Calu3 (cell line): Measurements from ENCODE around the gene MUL1. TPM values are rescaled to one million over a fixed set of nuclear protein-coding genes. Genes with fewer than 3 reads are reported as not detected.

Experiments used
- BruUV-seq: library from RNA; stranded (reverse); fragments of 400-500 nt; replicated peaks from 2 replicates; lab custom pipeline; 2021; lab: Mats Ljungman, UMichigan
- CTCF ChIA-PET: fragments of 300-600 bp; sonication (Branson Sonifier 250); formaldehyde crosslinking; loops from one replicate; lab custom pipeline; 2022; ENCODE audit warnings: antibody characterized with exemption; lab: Charles Lee
- DNase-seq: peaks from one replicate; pipeline ENCODE4 v3.0.0; 2022
- H3K27ac Mint-ChIP-seq: one replicate; pipeline ENCODE4 v1.8.0; 2022; ENCODE audit warnings: mixed read lengths; ENCODE audit not compliant: unreplicated experiment
- H3K27me3 Mint-ChIP-seq: one replicate; pipeline ENCODE4 v1.8.0; 2022; ENCODE audit warnings: mixed read lengths; ENCODE audit not compliant: unreplicated experiment
- H3K36me3 Mint-ChIP-seq: one replicate; pipeline ENCODE4 v1.8.0; 2022; ENCODE audit warnings: mild to moderate bottlenecking, moderate library complexity, mixed read lengths; ENCODE audit not compliant: insufficient read depth, unreplicated experiment
- H3K4me1 Mint-ChIP-seq: one replicate; pipeline ENCODE4 v1.8.0; 2022; ENCODE audit warnings: mild to moderate bottlenecking, low read depth, mixed read lengths; ENCODE audit not compliant: unreplicated experiment
- H3K4me3 Mint-ChIP-seq: one replicate; pipeline ENCODE4 v1.8.0; 2022; ENCODE audit warnings: mild to moderate bottlenecking, low read depth, moderate library complexity, mixed read lengths; ENCODE audit not compliant: unreplicated experiment
- H3K9me3 Mint-ChIP-seq: one replicate; pipeline ENCODE4 v1.8.0; 2022; ENCODE audit warnings: low read depth, mixed read lengths; ENCODE audit not compliant: unreplicated experiment
- CTCF ChIP-seq: fragments of 200-600 bp; IDR thresholded peaks from one replicate; pipeline ENCODE4 v1.8.0; 2022; ENCODE audit warnings: antibody characterized with exemption; ENCODE audit not compliant: unreplicated experiment
- intact Hi-C: fragments of 100-400 bp; cut with micrococcal nuclease; formaldehyde crosslinking; loops from one replicate; pipeline ENCODE4 v1.10.0; 2022; ENCODE audit not compliant: unreplicated experiment
- total RNA-seq: library from RNA; stranded (reverse); gene quantifications from 2 replicates; pipeline ENCODE4 v1.2.3, GENCODE V29; 2022

Gene MUL1
- total RNA-seq, 1 experiment from 2014 or later, result 21.9 TPM

- Mint-ChIP-seq H3K9me3 (no peaks in the 10 kb centered on the region), H3K4me1 (peaks cover 14% of the 10 kb centered on the region), H3K4me3 (no peak overlapping the region), H3K36me3 (no peaks in the 10 kb centered on the region), H3K27ac (no peak overlapping the region), H3K27me3 (peaks cover 83% of the 10 kb centered on the region)
- CTCF ChIA-PET, result interaction anchor here (0.9 kb wide), 1 partner anchor 11 kb away, joined by 3 read pairs; no protein-coding TSS in a partner anchor
- intact Hi-C loops, result no loop called here
- BruUV-seq, result no TSS peak
- TF ChIP-seq CTCF, result no peak
- DNase-seq, result no peak
Measured at GRCh38 chr1:20538760-20539551, 31.0 kb upstream of the MUL1 start.

- Mint-ChIP-seq H3K4me1 (peaks cover 21% of the 10 kb centered on the region), H3K36me3 (no peaks in the 10 kb centered on the region), H3K27ac (no peak overlapping the region), H3K4me3 (no peak overlapping the region), H3K27me3 (peaks cover 83% of the 10 kb centered on the region), H3K9me3 (no peaks in the 10 kb centered on the region)
- no peak for TF ChIP-seq CTCF
- no TSS peak for BruUV-seq
- intact Hi-C loops, result no loop called here
- CTCF ChIA-PET, result interaction anchor here (0.9 kb wide), 1 partner anchor 10 kb away, joined by 3 read pairs; no protein-coding TSS in a partner anchor
- DNase-seq, result no peak
Measured at GRCh38 chr1:20538227-20538626, 30.3 kb upstream of the MUL1 start.

GRCh38 chr1:20534659-20535417 is 26.9 kb upstream of the MUL1 start:
- Mint-ChIP-seq H3K27me3 (peaks cover 85% of the 10 kb centered on the region), H3K9me3 (no peaks in the 10 kb centered on the region), H3K27ac (no peak overlapping the region), H3K4me1 (peaks cover 21% of the 10 kb centered on the region), H3K36me3 (peaks cover 4% of the 10 kb centered on the region), H3K4me3 (no peak overlapping the region)
- no peak for DNase-seq
- BruUV-seq, result no TSS peak
- no peak for TF ChIP-seq CTCF
- CTCF ChIA-PET, result interaction anchor here (0.7 kb wide), 1 partner anchor 16 kb away, joined by 3 read pairs; no protein-coding TSS in a partner anchor
- intact Hi-C loops, result no loop called here

GRCh38 chr1:20533635-20534034 is 25.7 kb upstream of the MUL1 start:
- Mint-ChIP-seq H3K4me3 (no peak overlapping the region), H3K9me3 (no peaks in the 10 kb centered on the region), H3K36me3 (peaks cover 4% of the 10 kb centered on the region), H3K27ac (no peak overlapping the region), H3K27me3 (peaks cover 85% of the 10 kb centered on the region), H3K4me1 (peaks cover 14% of the 10 kb centered on the region)
- no TSS peak for BruUV-seq
- no peak for DNase-seq
- intact Hi-C loops, result no loop called here
- CTCF ChIA-PET, result no interaction called here
- TF ChIP-seq CTCF, result no peak
